ENCODE data around the gene JAK2.

Gene JAK2

GRCh38 chr9:5113994-5114748 is 129.1 kb downstream of the JAK2 start:
- peaks cover 14% of the 10 kb centered on the region for H3K9me3 Mint-ChIP-seq
- H3K4me1 Mint-ChIP-seq: no peaks in the 10 kb centered on the region
- no peak for TF ChIP-seq CTCF (IDR thresholded peaks at IDR 0.05)
- H3K27me3 Mint-ChIP-seq (ENCODE audit: low read depth, poor library complexity): no peaks in the 10 kb centered on the region
- H3K27ac Mint-ChIP-seq: no peak overlapping the region
- DNase-seq: no peak
- H3K4me3 Mint-ChIP-seq: no peak overlapping the region
- H3K36me3 Mint-ChIP-seq (ENCODE audit: low read depth): peaks cover 28% of the 10 kb centered on the region

- no peak for TF ChIP-seq CTCF (IDR thresholded peaks at IDR 0.05)
- DNase-seq: no peak
- H3K4me1 Mint-ChIP-seq: no peaks in the 10 kb centered on the region
- H3K27ac Mint-ChIP-seq: no peak overlapping the region
- peaks cover 16% of the 10 kb centered on the region for H3K36me3 Mint-ChIP-seq (ENCODE audit: low read depth)
- H3K9me3 Mint-ChIP-seq: no peaks in the 10 kb centered on the region
- no peak overlapping the region for H3K4me3 Mint-ChIP-seq
- H3K27me3 Mint-ChIP-seq (ENCODE audit: low read depth, poor library complexity): no peaks in the 10 kb centered on the region
These were observed 137.0 kb downstream of the JAK2 start for GRCh38 chr9:5122116-5122515.

- Mint-ChIP-seq H3K4me3 (no peak overlapping the region), H3K27me3 (ENCODE audit: low read depth, poor library complexity) (no peaks in the 10 kb centered on the region), H3K36me3 (ENCODE audit: low read depth) (peaks cover 16% of the 10 kb centered on the region)
These were observed 137.4 kb downstream of the JAK2 start for GRCh38 chr9:5122516-5122915.

GRCh38 chr9:5140151-5140550 is 155.1 kb downstream of the JAK2 start:
- peaks cover 6% of the 10 kb centered on the region for H3K27me3 Mint-ChIP-seq (ENCODE audit: low read depth, poor library complexity)
- no peak overlapping the region for H3K4me3 Mint-ChIP-seq
- TF ChIP-seq CTCF (IDR thresholded peaks at IDR 0.05): no peak
- no peak overlapping the region for H3K27ac Mint-ChIP-seq
- H3K4me1 Mint-ChIP-seq: no peaks in the 10 kb centered on the region
- H3K36me3 Mint-ChIP-seq (ENCODE audit: low read depth): peaks cover 20% of the 10 kb centered on the region
- DNase-seq: no peak
- peaks cover 36% of the 10 kb centered on the region for H3K9me3 Mint-ChIP-seq

More at GRCh38 chr9:5122516-5122915, 137.4 kb downstream of the JAK2 start:
- no peak for DNase-seq
- no peaks in the 10 kb centered on the region for H3K9me3 Mint-ChIP-seq
- TF ChIP-seq CTCF (IDR thresholded peaks at IDR 0.05): no peak
- no peaks in the 10 kb centered on the region for H3K4me1 Mint-ChIP-seq
- H3K27ac Mint-ChIP-seq: no peak overlapping the region

- Mint-ChIP-seq H3K9me3 (peaks cover 17% of the 10 kb centered on the region), H3K36me3 (ENCODE audit: low read depth) (peaks cover 21% of the 10 kb centered on the region), H3K27me3 (ENCODE audit: low read depth, poor library complexity) (peaks cover 9% of the 10 kb centered on the region), H3K4me1 (no peaks in the 10 kb centered on the region), H3K4me3 (no peak overlapping the region), H3K27ac (no peak overlapping the region)
- no peak for DNase-seq
- TF ChIP-seq CTCF (IDR thresholded peaks at IDR 0.05): no peak
These were observed 159.1 kb downstream of the JAK2 start for GRCh38 chr9:5144217-5144616.

- Mint-ChIP-seq H3K36me3 (ENCODE audit: low read depth) (peaks cover 21% of the 10 kb centered on the region), H3K27ac (no peak overlapping the region), H3K27me3 (ENCODE audit: low read depth, poor library complexity) (peaks cover 9% of the 10 kb centered on the region), H3K4me1 (no peaks in the 10 kb centered on the region), H3K4me3 (no peak overlapping the region), H3K9me3 (peaks cover 17% of the 10 kb centered on the region)
- no peak for DNase-seq
- TF ChIP-seq CTCF (IDR thresholded peaks at IDR 0.05): no peak
These were observed 161.2 kb downstream of the JAK2 start for GRCh38 chr9:5146241-5146640.

Measured in nephron progenitor cell (in vitro differentiated cells).